ENCODE measurements around the gene MARCHF9.

Gene MARCHF9

GRCh38 chr12:57765003-57765697 is 10.2 kb downstream of the MARCHF9 start:
- peak; percentile 55 for DNase-seq (ENCODE audit: extremely low read depth, insufficient read length)
- H3K36me3 ChIP-seq (ENCODE audit: control insufficient read depth, insufficient read depth, low read length) = peaks cover 2% of the 10 kb centered on the region; the same call in 1 of the 2 replicates
- TF ChIP-seq CTCF (IDR thresholded peaks at IDR 0.05; ENCODE audit: insufficient read depth, low read length, poor library complexity, severe bottlenecking) = peak; percentile 77
- H3K27me3 ChIP-seq (replicated peaks; ENCODE audit: control insufficient read depth, insufficient read depth, low read length) = no peaks in the 10 kb centered on the region; the same call in 1 of the 2 replicates
- peak overlapping the region; percentile 54 for H3K4me3 ChIP-seq (replicated peaks; ENCODE audit: low read depth, low read length)

- no peaks in the 10 kb centered on the region; the same call in 1 of the 2 replicates for H3K27me3 ChIP-seq (replicated peaks; ENCODE audit: control insufficient read depth, insufficient read depth, low read length)
- H3K4me3 ChIP-seq (replicated peaks; ENCODE audit: low read depth, low read length) = peak overlapping the region; percentile 54
- DNase-seq (ENCODE audit: extremely low read depth, insufficient read length) = no peak
- TF ChIP-seq CTCF (IDR thresholded peaks at IDR 0.05; ENCODE audit: insufficient read depth, low read length, poor library complexity, severe bottlenecking) = no peak
- H3K36me3 ChIP-seq (ENCODE audit: control insufficient read depth, insufficient read depth, low read length) = peaks cover 4% of the 10 kb centered on the region
These were observed 11.0 kb downstream of the MARCHF9 start for GRCh38 chr12:57765698-57766463.

- Histone ChIP-seq H3K27me3 (replicated peaks; ENCODE audit: control insufficient read depth, insufficient read depth, low read length) (no peaks in the 10 kb centered on the region; the same call in 1 of the 2 replicates), H3K36me3 (ENCODE audit: control insufficient read depth, insufficient read depth, low read length) (peaks cover 4% of the 10 kb centered on the region), H3K4me3 (replicated peaks; ENCODE audit: low read depth, low read length) (no peak within 1 kb of the TSS)
- no peak for DNase-seq (ENCODE audit: extremely low read depth, insufficient read length)
- no peak for TF ChIP-seq CTCF (IDR thresholded peaks at IDR 0.05; ENCODE audit: insufficient read depth, low read length, poor library complexity, severe bottlenecking)
These were observed 11.8 kb downstream of the MARCHF9 start, which contains the start of gene CYP27B1 for GRCh38 chr12:57766464-57767304. TSS of gene CYP27B1 (minus strand) at chr12:57767078. CDS start at chr12:57767041, 37 bp downstream.

GRCh38 chr12:57767305-57767698 is 12.4 kb downstream of the MARCHF9 start:
- Histone ChIP-seq H3K36me3 (ENCODE audit: control insufficient read depth, insufficient read depth, low read length) (peaks cover 4% of the 10 kb centered on the region), H3K4me3 (replicated peaks; ENCODE audit: low read depth, low read length) (no peak overlapping the region), H3K27me3 (replicated peaks; ENCODE audit: control insufficient read depth, insufficient read depth, low read length) (no peaks in the 10 kb centered on the region; the same call in 1 of the 2 replicates)
- no peak for DNase-seq (ENCODE audit: extremely low read depth, insufficient read length)
- no peak for TF ChIP-seq CTCF (IDR thresholded peaks at IDR 0.05; ENCODE audit: insufficient read depth, low read length, poor library complexity, severe bottlenecking)

GRCh38 chr12:57767876-57768275 is 13.0 kb downstream of the MARCHF9 start:
- Histone ChIP-seq H3K27me3 (replicated peaks; ENCODE audit: control insufficient read depth, insufficient read depth, low read length) (no peaks in the 10 kb centered on the region; the same call in 1 of the 2 replicates), H3K36me3 (ENCODE audit: control insufficient read depth, insufficient read depth, low read length) (peaks cover 4% of the 10 kb centered on the region), H3K4me3 (replicated peaks; ENCODE audit: low read depth, low read length) (no peak overlapping the region)
- DNase-seq (ENCODE audit: extremely low read depth, insufficient read length) = no peak
- TF ChIP-seq CTCF (IDR thresholded peaks at IDR 0.05; ENCODE audit: insufficient read depth, low read length, poor library complexity, severe bottlenecking) = no peak

Data from GM06990 (cell line).